IMR-90 (cell line): ENCODE data around the gene SNRK. TPM values are rescaled to one million over a fixed set of nuclear protein-coding genes. Genes with fewer than 3 reads are reported as not detected.

Source experiments
- ATAC-seq: fragments of 200-7000 bp; cut with Tn5 transposase; 2 replicates; pipeline ENCODE4 v1.9.1; 2020; ENCODE audit warnings: low read depth, mild to moderate bottlenecking, moderate library complexity
- BruUV-seq: library from RNA; stranded (reverse); fragments of 400-500 nt; replicated peaks from 2 replicates; lab custom pipeline; 2021; lab: Mats Ljungman, UMichigan
- CTCF ChIA-PET: fragments of 300-600 bp; formaldehyde crosslinking; extraction: SDS; loops from one replicate; lab custom pipeline; 2021; ENCODE audit warnings: antibody characterized with exemption; lab: Yijun Ruan, JAX
- POLR2A ChIA-PET: fragments of 300-600 bp; sonication (Branson Sonifier 250); formaldehyde crosslinking; loops from one replicate; lab custom pipeline; 2022; ENCODE audit warnings: antibody characterized with exemption; ENCODE audit not compliant: unreplicated experiment; lab: Charles Lee
- DNase-seq: peaks from one replicate; pipeline ENCODE4 v3.0.0; 2013
- H2AFZ ChIP-seq: replicated peaks from 2 replicates; pipeline ENCODE3; 2013; ENCODE audit warnings: low read length, mild to moderate bottlenecking; ENCODE audit not compliant: poor library complexity
- H2AK5ac ChIP-seq: 2 replicates; pipeline ENCODE4 v1.6.1; 2013; ENCODE audit warnings: low read depth, low read length, inconsistent platforms
- H2AK9ac ChIP-seq: replicated peaks from 2 replicates; pipeline ENCODE3; 2013; ENCODE audit warnings: mild to moderate bottlenecking, low read depth, low read length, moderate library complexity; ENCODE audit not compliant: poor library complexity
- H2BK120ac ChIP-seq: 2 replicates; pipeline ENCODE4 v1.6.1; 2013; ENCODE audit warnings: low read depth, low read length, inconsistent platforms
- H2BK15ac ChIP-seq: 3 replicates; pipeline ENCODE4 v1.6.1; 2013; ENCODE audit warnings: low read depth, low read length, inconsistent platforms
- H2BK20ac ChIP-seq: 2 replicates; pipeline ENCODE4 v1.6.1; 2013; ENCODE audit warnings: low read depth, mild to moderate bottlenecking, inconsistent platforms, low read length, moderate library complexity
- H2BK5ac ChIP-seq: 2 replicates; pipeline ENCODE4 v1.6.1; 2013; ENCODE audit warnings: mild to moderate bottlenecking, low read depth, low read length, inconsistent platforms; ENCODE audit not compliant: poor library complexity, severe bottlenecking
- H3K14ac ChIP-seq: replicated peaks from 2 replicates; pipeline ENCODE4 v1.6.1; 2013; ENCODE audit warnings: low read depth, low read length, inconsistent platforms
- H3K18ac ChIP-seq: 2 replicates; pipeline ENCODE4 v1.6.1; 2013; ENCODE audit warnings: low read depth, low read length, control low read depth
- H3K23ac ChIP-seq: 2 replicates; pipeline ENCODE4 v1.6.1; 2013; ENCODE audit warnings: low read depth, low read length, inconsistent platforms
- H3K27ac ChIP-seq: 2 replicates; pipeline ENCODE4 v1.5.1; 2013; ENCODE audit warnings: mild to moderate bottlenecking, control low read depth, low read length; ENCODE audit not compliant: insufficient read depth
- H3K27me3 ChIP-seq: 2 replicates; pipeline ENCODE4 v1.6.1; 2013; ENCODE audit warnings: low read length; ENCODE audit not compliant: control insufficient read depth, insufficient read depth
- H3K36me3 ChIP-seq: 2 replicates; pipeline ENCODE4 v1.6.1; 2013; ENCODE audit warnings: low read length, mixed read lengths; ENCODE audit not compliant: control insufficient read depth, insufficient read depth
- H3K4ac ChIP-seq: 2 replicates; pipeline ENCODE4 v1.6.1; 2013; ENCODE audit warnings: low read depth, low read length, inconsistent platforms
- H3K4me1 ChIP-seq: 2 replicates; pipeline ENCODE4 v1.6.1; 2013; ENCODE audit warnings: low read length, mixed read lengths; ENCODE audit not compliant: control insufficient read depth, insufficient read depth
- H3K4me2 ChIP-seq: 2 replicates; pipeline ENCODE4 v1.6.1; 2013; ENCODE audit warnings: low read depth, mild to moderate bottlenecking, control low read depth, low read length, moderate library complexity
- H3K4me3 ChIP-seq: 2 replicates; pipeline ENCODE4 v1.5.1; 2013; ENCODE audit warnings: low read depth, mild to moderate bottlenecking, control low read depth, low read length, moderate library complexity; ENCODE audit not compliant: insufficient read depth
- H3K56ac ChIP-seq: 2 replicates; pipeline ENCODE4 v1.6.1; 2013; ENCODE audit warnings: low read length, inconsistent platforms; ENCODE audit not compliant: insufficient read depth; ENCODE audit errors: extremely low read depth
- H3K79me1 ChIP-seq, 2 experiments: 2 replicates each; pipeline ENCODE4 v1.6.1; 2013; ENCODE audit warnings: low read length in 2 of 2, inconsistent platforms in 1 of 2, low read depth in 1 of 2
- H3K9ac ChIP-seq: 2 replicates; pipeline ENCODE4 v1.6.1; 2013; ENCODE audit warnings: low read depth, low read length, control low read depth
- H3K9me1 ChIP-seq: 2 replicates; pipeline ENCODE4 v1.6.1; 2013; ENCODE audit warnings: low read length, inconsistent platforms; ENCODE audit not compliant: insufficient read depth
- H3K9me3 ChIP-seq: 2 replicates; pipeline ENCODE4 v1.6.1; 2013; ENCODE audit warnings: low read length; ENCODE audit not compliant: control insufficient read depth, insufficient read depth
- H4K20me1 ChIP-seq: 2 replicates; pipeline ENCODE4 v1.6.1; 2013; ENCODE audit warnings: low read length, inconsistent platforms; ENCODE audit not compliant: insufficient read depth
- H4K5ac ChIP-seq: 2 replicates; pipeline ENCODE4 v1.6.1; 2013; ENCODE audit warnings: mild to moderate bottlenecking, low read depth, low read length, control low read depth
- H4K8ac ChIP-seq, 2 experiments: 2 replicates each; pipeline ENCODE4 v1.6.1; 2013; ENCODE audit warnings: low read depth in 2 of 2, low read length in 2 of 2, control low read depth in 1 of 2, inconsistent platforms in 1 of 2
- H4K91ac ChIP-seq: 2 replicates; pipeline ENCODE4 v1.6.1; 2013; ENCODE audit warnings: low read depth, low read length, inconsistent platforms; ENCODE audit not compliant: insufficient read depth
- RCOR1 ChIP-seq: IDR thresholded peaks from 2 replicates; pipeline ENCODE4 v1.6.1; 2012; ENCODE audit warnings: mild to moderate bottlenecking, low read length, improper control_type of control experiment; ENCODE audit not compliant: insufficient replicate concordance
- WGBS, 2 experiments: methylation state at CpG; one replicate each; pipeline versions ENCODE4 v1.1.5 to v1.1.7; 2013; ENCODE audit warnings: missing lambda C conversion rate in 2 of 2; ENCODE audit not compliant: insufficient read length in 1 of 2; ENCODE audit errors: extremely low coverage in 2 of 2; 5-methylcytosine and 5-hydroxymethylcytosine counted together
- dilution Hi-C: fragments of 300-500 bp; cut with HindIII; formaldehyde crosslinking; loops from one replicate; pipeline ENCODE4 v1.14.3; 2018; ENCODE audit warnings: low sequenced_read_pairs; ENCODE audit not compliant: unreplicated experiment
- in situ Hi-C: fragments of 300-500 bp; cut with MboI; formaldehyde crosslinking; loops from 3 replicates; pipeline ENCODE4 v1.14.3; 2019; ENCODE audit warnings: low sequenced_read_pairs, inconsistent platforms, mixed read lengths
- intact Hi-C: fragments of 100-400 bp; cut with micrococcal nuclease; formaldehyde crosslinking; loops from 2 replicates; pipeline ENCODE4 v1.10.0; 2022
- polyA plus RNA-seq, 3 experiments: library from polyadenylated mRNA; depleted of rRNA; stranded (reverse); fragments of >200 nt; gene quantifications; 2 replicates each; pipeline ENCODE4 v1.2.3, GENCODE V29; 2012; ENCODE audit warnings: low replicate concordance in 1 of 3
- total RNA-seq: library from RNA; depleted of rRNA; stranded (reverse); fragments of >200 nt; gene quantifications from 2 replicates; pipeline ENCODE4 v1.2.3, GENCODE V29; 2012
- TF ChIP-seq, protein P1 (sequence below): conservative IDR thresholded peaks from 2 replicates; pipeline ENCODE4 v1.5.1; 2012; ENCODE audit warnings: mild to moderate bottlenecking, low read depth, low read length, improper control_type of control experiment

Gene SNRK
- total and polyA plus RNA-seq, 2 of the 4 experiments (the other 2 are of a cell fraction) = 4.7 to 23.1 TPM

DNA sequence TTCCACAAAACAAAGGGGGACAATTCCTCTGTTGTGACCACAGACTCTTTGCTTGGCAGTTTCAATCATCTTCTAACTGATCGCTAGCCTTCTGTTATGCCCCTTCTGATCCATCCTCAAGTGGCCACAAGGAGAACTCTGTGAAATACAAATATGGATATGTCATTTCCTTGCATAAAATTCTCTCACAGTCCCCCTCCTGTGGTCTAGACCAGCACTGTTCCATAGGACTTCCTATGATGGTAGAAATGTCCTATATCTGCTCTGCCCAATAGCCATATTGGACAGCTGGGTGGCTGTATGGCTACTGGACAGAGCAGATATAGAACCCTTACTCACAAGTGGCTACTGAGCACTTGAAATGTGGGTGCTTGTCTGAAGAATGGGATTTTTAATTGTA is 25.9 kb upstream of the SNRK start:
- H2AK5ac ChIP-seq = no peak overlapping the region
- H3K14ac ChIP-seq = no peak overlapping the region
- no peaks in the 10 kb centered on the region for H3K79me1 ChIP-seq
- H3K9ac ChIP-seq = no peak overlapping the region
- CTCF ChIA-PET = interaction anchor here (0.7 kb wide), 1 partner anchor 14 kb away, joined by 3 read pairs; no protein-coding TSS in a partner anchor
- no peaks in the 10 kb centered on the region for H3K36me3 ChIP-seq
- no peak overlapping the region for H2AK9ac ChIP-seq
- no TSS peak for BruUV-seq
- no peak overlapping the region for H2BK120ac ChIP-seq
- intact Hi-C loops = no loop called here
- no CpG with 5 or more reads among the region's 1 CpG for WGBS, 2 experiments
- DNase-seq (peak; percentile 2), ATAC-seq (no peak)
- no peak overlapping the region for H3K27ac ChIP-seq
- H2BK20ac ChIP-seq = no peak overlapping the region
- no peak overlapping the region for H3K4me2 ChIP-seq
- H2BK15ac ChIP-seq = no peak overlapping the region
- no peaks in the 10 kb centered on the region for H4K20me1 ChIP-seq
- POLR2A ChIA-PET = no interaction called here
- H3K9me1 ChIP-seq = no peaks in the 10 kb centered on the region
- TF ChIP-seq, protein P1, sequence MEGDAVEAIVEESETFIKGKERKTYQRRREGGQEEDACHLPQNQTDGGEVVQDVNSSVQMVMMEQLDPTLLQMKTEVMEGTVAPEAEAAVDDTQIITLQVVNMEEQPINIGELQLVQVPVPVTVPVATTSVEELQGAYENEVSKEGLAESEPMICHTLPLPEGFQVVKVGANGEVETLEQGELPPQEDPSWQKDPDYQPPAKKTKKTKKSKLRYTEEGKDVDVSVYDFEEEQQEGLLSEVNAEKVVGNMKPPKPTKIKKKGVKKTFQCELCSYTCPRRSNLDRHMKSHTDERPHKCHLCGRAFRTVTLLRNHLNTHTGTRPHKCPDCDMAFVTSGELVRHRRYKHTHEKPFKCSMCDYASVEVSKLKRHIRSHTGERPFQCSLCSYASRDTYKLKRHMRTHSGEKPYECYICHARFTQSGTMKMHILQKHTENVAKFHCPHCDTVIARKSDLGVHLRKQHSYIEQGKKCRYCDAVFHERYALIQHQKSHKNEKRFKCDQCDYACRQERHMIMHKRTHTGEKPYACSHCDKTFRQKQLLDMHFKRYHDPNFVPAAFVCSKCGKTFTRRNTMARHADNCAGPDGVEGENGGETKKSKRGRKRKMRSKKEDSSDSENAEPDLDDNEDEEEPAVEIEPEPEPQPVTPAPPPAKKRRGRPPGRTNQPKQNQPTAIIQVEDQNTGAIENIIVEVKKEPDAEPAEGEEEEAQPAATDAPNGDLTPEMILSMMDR = 0 out of 2 replicates have a peak, but pooled peaks have one; percentile 13
- TF ChIP-seq RCOR1 = no peak
- H3K4ac ChIP-seq = no peak overlapping the region
- H4K8ac ChIP-seq = no peak overlapping the region
- no peak overlapping the region for H4K5ac ChIP-seq
- H2BK5ac ChIP-seq = no peak overlapping the region
- H3K18ac ChIP-seq = no peak overlapping the region
- peaks cover 35% of the 10 kb centered on the region for H3K27me3 ChIP-seq
- no peak overlapping the region for H2AFZ ChIP-seq
- no peak overlapping the region for H3K56ac ChIP-seq
- in situ Hi-C loops = no loop called here
- H3K4me1 ChIP-seq = no peaks in the 10 kb centered on the region
- dilution Hi-C loops = no loop called here
- no peaks in the 10 kb centered on the region for H3K9me3 ChIP-seq
- no peak overlapping the region for H3K4me3 ChIP-seq
- H3K23ac ChIP-seq = no peak overlapping the region
- no peak overlapping the region for H4K91ac ChIP-seq
